Left colon (tissue), 2 donors: ENCODE data around the gene ELAC1. TPM values are rescaled to one million over a fixed set of nuclear protein-coding genes. Genes with fewer than 3 reads are reported as not detected.

Experiments used
- total RNA-seq, 2 donors: library from RNA; stranded (reverse); fragmentation: NEBNext Ultra II Directional; extraction: Animal tissue kit (Norgen Biotek cat#: 25700); gene quantifications; one replicate each; pipeline ENCODE4 v1.2.1, GENCODE V29; 2021
- donor health status: DM: no; HTN: no; CAD: no.
- donor health status: DM: yes; HTN: yes; CAD: no.

Gene ELAC1
- total RNA-seq, 2 donors from 2014 or later: 8.6 to 9.4 TPM

Other genes starting within 250 kb of the ELAC1 start
- gene MRO, start 148.0 kb upstream of the ELAC1 start, total RNA-seq: under 1 TPM in 1 of 2 donors, not detected in 1; 0.25 TPM
- 10 to 100 TPM; 56.1 to 78.3 TPM for gene ME2, start 88.9 kb upstream of the ELAC1 start, total RNA-seq
- 100 to 1,000 TPM in 1 of 2 donors, 10 to 100 TPM in 1; 76.1 to 100 TPM for gene SMAD4, start 62.2 kb downstream of the ELAC1 start, total RNA-seq
- 10 to 100 TPM; 20.5 to 26.7 TPM for gene MEX3C, start 229.6 kb downstream of the ELAC1 start, total RNA-seq